HS-5 (cell line): ENCODE data around the gene OSBPL9.
A peak's percentile ranks its signal among the peaks of the same experiment; 100 is the strongest.
"Not testable (repeated sequence)": the region's sequence is repeated elsewhere in the genome, so short reads cannot be mapped to it uniquely, and the experiment has no call there.

Experiments used
- DNase-seq: peaks from one replicate; pipeline ENCODE4 v3.0.0-alpha.2; 2012; ENCODE audit warnings: low read depth

OSBPL9 gene

GRCh38 chr1:51708911-51709760 lies 92.2 kb downstream of the OSBPL9 start:
- no peak for DNase-seq

- DNase-seq: no peak
These were observed 93.1 kb downstream of the OSBPL9 start for GRCh38 chr1:51709951-51710350.

- DNase-seq: no peak
These were observed 95.7 kb downstream of the OSBPL9 start for GRCh38 chr1:51712590-51712989.

GRCh38 chr1:51714374-51715019 lies 97.6 kb downstream of the OSBPL9 start:
- no peak for DNase-seq

GRCh38 chr1:51715369-51715768 lies 98.5 kb downstream of the OSBPL9 start:
- no peak for DNase-seq

- no peak for DNase-seq
These were observed 99.9 kb downstream of the OSBPL9 start for GRCh38 chr1:51716746-51717145.

GRCh38 chr1:51717842-51718241 lies 101.0 kb downstream of the OSBPL9 start:
- DNase-seq: no peak

- no peak for DNase-seq
These were observed 102.3 kb downstream of the OSBPL9 start for GRCh38 chr1:51719146-51719545.

GRCh38 chr1:51724797-51725196 lies 107.9 kb downstream of the OSBPL9 start:
- DNase-seq: no peak

GRCh38 chr1:51726051-51726450 lies 109.2 kb downstream of the OSBPL9 start:
- no peak for DNase-seq

GRCh38 chr1:51726544-51727225 lies 109.8 kb downstream of the OSBPL9 start:
- DNase-seq: no peak

- DNase-seq: no peak
These were observed 110.5 kb downstream of the OSBPL9 start for GRCh38 chr1:51727366-51727765.

- DNase-seq: no peak
These were observed 111.8 kb downstream of the OSBPL9 start for GRCh38 chr1:51728611-51729155.

GRCh38 chr1:51729156-51729823 lies 112.4 kb downstream of the OSBPL9 start:
- peak; percentile 65 for DNase-seq

GRCh38 chr1:51729824-51730301 lies 113.0 kb downstream of the OSBPL9 start:
- no peak for DNase-seq

- DNase-seq: no peak
These were observed 115.1 kb downstream of the OSBPL9 start for GRCh38 chr1:51731998-51732397.

- DNase-seq: no peak
These were observed 116.0 kb downstream of the OSBPL9 start for GRCh38 chr1:51732701-51733425.

GRCh38 chr1:51733426-51733774 lies 116.5 kb downstream of the OSBPL9 start:
- not testable (repeated sequence) for DNase-seq

- DNase-seq: no peak
These were observed 117.1 kb downstream of the OSBPL9 start for GRCh38 chr1:51733793-51734522.

- no peak for DNase-seq
These were observed 118.2 kb downstream of the OSBPL9 start for GRCh38 chr1:51734896-51735745.
